GM19099 (cell line): ENCODE data around the gene FCN2.

ENCODE experiments used
- POLR2A ChIP-seq: IDR thresholded peaks from 3 replicates; pipeline ENCODE4 v1.6.1; 2011; ENCODE audit warnings: low read depth; ENCODE audit not compliant: insufficient read length; ENCODE audit errors: extremely low read depth

FCN2 gene

DNA sequence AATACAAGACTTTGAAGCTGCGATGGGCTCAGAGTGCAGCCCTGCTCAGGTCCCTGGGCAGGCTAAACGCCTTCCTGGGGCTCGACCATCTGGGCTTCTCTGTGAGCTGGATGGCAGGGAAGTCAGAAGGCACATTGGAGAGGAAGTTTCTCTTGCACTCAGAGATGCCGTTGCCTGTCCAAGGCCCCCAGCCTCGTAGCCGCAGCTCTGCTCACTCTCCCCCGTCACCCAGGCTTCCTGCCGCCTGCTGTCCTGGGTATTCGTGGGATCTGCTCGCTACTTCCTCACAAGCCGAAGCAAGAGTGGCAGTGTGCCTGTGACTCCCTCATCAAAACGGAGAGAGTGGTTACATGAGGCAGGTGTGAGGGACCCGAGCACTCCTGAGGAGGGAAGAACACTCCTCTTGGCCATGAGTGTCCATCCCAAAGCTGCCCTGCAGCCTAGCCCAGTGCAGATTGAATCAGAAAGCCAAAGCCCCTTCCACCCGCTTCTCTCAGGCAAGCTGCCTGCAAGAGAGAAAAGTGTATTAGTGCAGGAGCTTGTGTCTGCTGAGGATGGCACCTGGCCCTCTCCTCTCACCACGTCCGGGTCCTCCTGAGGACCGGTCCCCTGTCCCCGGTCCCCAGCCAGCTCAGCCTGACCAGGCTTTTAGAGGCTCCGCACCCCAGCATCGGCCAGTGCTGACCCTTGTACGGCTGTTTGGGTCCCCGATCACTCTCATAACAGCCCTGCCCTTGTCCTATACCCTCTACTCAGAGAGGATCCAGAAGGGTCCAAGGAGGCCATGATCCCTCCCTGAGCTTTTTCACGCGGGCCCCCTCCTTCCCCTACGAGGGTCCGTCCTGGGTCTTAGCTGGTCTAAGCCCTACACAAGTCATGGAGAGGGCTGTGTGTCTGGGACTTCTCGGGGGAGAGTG lies 7.3 kb downstream of the FCN2 start:
- no peak for TF ChIP-seq POLR2A

DNA sequence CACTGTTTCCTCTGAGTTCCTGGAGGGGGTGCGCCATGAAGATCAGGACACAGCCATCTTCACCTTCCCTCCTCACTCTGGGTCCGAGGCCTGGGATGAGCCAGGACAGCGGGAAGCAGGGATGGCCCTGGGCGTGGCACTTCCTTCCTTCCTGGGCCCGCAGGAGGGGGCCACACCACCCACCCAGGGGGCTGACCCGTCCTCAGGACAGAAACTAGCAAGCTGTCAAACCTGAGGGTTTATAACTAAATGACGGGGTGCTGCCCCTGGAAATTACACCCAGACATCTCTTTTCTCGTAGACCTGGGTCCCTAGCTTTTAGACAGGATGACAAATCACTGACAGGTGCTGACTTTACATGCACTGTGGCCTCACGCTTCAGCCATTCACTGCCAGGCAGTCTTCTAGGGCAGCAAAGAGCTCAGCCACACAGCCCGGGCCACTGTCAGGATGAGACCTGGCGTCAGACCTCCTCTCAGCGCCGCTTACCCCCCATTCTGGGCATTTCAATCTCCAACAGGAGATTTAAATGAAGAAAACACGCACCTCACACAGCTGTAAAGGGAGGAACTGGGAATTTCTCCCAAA lies 8.1 kb downstream of the FCN2 start:
- TF ChIP-seq POLR2A, result no peak

GRCh38 chr9:134889386-134890154 lies 9.0 kb downstream of the FCN2 start:
- TF ChIP-seq POLR2A, result no peak

DNA sequence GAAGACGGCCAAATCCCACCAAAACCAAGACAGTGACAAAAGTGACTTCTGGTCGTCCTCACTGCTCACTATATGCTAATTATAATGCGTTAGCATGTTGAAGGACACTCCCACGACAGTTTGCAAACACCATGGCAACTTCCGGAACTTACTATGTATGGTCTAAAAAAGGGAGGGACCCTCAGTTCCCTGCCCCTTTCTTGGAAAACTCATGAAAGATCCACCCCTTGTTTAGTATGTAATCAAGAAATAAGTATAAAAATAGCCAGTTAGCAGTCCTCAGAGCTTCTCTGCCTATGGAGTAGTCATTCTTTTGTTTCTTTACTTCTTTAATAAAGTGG lies 9.5 kb downstream of the FCN2 start:
- no peak for TF ChIP-seq POLR2A

DNA sequence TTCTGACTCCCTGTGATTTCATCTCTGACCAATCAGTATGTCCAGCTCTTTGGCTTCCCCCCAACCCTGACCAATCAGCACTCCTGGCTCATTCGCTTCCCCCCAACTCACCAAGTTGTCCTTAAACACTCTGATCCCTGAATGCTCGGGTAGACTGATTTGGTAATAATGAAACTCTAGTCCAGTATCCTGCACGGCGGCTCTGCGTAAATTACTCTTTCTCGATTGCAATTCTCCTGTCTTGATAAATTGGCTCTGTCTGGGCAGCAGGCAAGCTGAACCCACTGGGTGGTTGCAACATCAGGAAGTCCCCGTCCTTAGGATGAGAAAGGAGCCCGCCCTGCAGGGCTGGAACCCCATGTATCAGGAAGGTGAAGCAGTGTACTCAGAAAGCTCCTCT lies 10.4 kb downstream of the FCN2 start:
- TF ChIP-seq POLR2A, result no peak

DNA sequence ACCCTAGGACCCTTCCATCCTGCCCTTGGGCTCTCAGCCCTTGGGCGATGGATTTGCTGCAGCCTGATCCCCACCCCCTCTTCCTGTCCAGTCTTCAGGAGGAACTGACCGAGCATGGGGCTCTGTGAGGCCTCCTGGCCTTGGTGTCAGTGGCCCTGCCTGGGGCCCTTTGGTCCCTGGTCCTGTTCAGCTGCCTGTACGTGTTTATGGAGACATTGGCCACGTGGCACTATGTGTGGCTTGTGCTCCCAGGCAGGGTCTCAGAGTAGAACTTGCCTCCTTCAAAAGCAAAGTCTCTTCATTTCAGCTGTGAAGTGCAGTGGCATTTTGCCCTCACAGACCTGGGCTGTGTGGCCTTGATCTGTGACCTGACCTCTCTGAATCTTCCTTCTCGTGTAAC lies 11.1 kb downstream of the FCN2 start:
- no peak for TF ChIP-seq POLR2A

DNA sequence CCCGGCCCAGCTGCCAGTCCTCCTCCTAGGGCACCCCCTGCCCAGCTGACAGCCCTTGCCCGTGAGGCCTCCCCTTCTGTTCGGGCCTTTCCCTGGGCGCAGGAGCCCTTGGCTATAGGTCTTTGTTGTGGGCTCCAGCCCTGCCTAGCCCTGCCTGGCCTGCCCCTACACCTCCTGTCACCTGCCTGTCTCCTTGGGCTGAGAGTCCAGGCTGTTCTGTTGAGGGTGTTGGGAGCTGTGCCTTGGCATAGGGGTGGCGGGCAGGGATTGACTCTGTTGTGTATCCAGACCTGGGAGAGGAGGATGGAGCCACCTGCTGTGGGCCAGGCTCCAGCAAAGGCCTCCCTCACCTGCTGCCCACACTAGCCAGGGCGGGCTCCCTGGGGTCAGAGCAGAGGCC lies 11.6 kb downstream of the FCN2 start:
- no peak for TF ChIP-seq POLR2A

DNA sequence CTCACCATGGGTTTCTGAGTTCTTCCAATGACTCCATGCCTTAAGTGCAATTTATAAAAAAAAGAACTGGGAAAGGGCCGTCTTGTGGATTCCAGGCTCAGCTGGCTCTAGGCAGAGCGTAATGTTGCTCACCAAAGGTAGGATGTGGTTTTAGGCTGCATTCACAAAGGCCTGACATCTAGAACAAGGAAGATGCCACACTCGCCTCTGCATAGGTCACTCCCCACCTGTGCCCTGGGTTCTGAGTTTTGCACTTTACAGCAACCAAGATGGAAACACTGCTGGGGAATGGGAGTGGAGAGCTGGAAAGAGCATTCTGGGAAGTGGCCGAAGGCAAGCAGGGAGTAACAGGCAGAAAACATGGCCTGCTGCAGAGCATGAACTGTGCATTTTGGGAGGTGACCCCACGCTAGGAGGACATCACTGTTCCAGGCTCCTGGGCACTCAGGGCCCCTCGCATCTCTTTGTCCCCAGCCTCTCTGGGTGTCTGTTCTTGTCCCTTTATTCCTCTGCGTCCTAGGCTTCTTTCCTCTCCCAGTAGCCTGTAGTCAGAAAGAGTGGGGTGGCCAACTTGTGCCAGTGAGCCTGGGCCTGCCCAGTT lies 12.3 kb downstream of the FCN2 start:
- no peak for TF ChIP-seq POLR2A

DNA sequence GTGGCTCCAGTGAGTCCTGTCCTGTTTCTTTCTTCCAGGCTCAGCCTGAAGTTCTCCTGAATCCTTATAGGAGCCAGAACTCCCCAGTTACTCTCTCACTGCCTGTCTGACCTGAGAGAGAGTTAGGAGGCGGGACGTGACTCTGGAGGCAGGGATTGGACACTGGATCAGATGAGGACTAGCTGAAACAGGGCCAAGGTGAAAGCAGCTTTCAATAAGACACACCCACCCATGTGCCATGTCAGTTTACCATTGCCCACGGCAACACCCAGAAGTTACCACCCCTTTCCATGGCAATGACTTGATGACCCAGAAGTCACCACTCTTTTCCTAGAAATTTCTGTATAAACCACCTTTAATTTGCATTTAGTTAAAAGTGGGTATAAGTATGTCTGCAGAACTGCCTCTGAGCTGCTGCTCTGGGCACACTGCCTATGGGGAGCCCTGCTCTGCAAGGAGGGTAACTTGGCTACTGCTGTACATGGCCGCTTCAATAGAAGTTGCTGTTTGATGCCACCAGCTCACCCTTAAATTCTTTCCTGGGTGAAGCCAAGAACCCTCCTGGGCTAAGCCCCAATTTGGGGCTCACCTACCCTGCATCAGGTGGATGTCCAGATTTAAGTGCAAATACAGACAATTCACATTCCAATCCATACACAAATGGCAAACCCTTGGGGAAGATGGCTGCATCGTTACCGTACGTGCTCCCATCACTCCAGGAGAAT lies 13.7 kb downstream of the FCN2 start:
- TF ChIP-seq POLR2A, result no peak

GRCh38 chr9:134895097-134895496 lies 14.5 kb downstream of the FCN2 start:
- no peak for TF ChIP-seq POLR2A

- TF ChIP-seq POLR2A, result no peak
These were observed 14.9 kb downstream of the FCN2 start for GRCh38 chr9:134895567-134895907.

DNA sequence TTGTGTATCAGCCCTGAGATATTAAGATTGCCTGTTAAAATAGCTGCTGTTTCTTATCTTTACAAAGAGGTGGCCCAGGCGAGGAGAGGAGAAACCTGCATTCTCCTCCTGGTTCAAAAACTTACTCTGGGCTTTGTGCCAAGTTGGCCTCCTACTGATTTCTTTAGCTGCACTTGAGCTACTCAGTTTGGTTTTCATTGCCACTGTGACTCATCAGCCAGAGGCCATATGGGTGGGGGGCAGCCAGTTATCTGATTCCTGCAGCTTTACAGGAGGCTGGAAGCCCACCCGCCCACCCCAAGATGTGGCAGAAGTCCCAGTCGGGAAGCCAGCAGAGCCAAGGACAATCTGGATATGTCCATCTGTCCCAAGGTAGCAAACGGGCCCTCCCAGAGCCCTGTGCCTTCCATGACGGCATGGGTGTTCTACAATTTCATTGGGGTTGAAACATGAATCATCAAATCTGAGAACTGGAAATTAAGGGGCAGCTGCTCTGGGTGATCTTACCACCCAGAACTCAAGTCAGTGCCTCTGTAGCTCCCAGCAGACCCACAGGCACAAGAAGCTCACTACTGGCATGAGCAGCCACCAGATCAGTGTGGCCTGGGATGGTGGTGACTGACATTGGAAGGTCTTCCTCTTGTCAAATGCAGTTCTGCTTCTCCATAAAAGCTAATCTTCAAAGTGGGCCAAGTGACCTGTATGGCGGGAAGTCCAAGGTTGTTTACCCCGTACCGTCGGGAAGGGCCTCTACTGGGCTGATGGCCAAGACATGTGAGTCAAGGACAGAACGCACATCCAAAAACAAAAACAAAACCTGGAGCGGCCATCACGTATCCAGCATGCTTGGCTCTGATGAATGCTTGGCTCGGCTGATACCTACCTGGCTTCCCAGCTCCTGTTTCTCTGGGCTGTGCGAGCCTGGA lies 15.6 kb downstream of the FCN2 start:
- TF ChIP-seq POLR2A, result no peak

DNA sequence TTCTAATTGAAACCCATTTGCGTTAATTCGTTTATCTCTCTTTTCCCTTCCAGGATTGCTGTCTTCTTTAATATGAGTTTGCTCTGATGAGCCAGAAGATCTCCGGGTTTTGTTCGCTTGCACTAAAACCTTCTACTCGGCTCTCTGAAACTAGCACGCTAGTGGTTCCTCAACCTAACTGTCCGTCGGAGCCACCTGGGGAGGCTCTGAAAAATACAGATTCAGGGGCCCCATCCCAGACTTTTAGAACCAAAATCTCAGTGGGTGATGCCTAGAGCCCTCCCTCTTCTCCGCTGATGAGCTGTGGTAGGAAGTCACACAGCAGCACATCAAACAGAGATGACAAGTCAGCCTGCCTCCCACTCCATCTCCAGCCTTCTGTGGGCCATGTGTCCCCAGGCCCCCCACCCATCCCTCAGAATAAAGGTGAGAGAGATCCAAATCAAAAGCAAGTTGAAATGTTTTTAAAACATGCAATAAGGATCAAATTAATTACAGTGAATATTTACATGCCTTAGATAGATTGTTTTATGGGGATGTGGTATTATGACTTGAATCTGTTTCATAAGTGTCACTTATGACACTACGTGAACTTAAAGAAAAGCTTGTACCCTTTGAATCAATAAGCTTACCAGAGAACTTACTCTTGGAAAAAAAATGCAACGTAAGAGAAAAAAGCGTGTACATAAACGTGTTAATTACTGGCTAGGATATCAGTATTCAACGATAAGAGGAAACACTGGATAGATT lies 16.4 kb downstream of the FCN2 start:
- TF ChIP-seq POLR2A, result no peak
